Suppressor macrophage treated with lipopolysaccharide for 1 hour (primary cell): ENCODE data around the gene OOSP4B.
"Not testable (repeated sequence)": the region's sequence is repeated elsewhere in the genome, so short reads cannot be mapped to it uniquely, and the experiment has no call there.

Source experiments
- DNase-seq, 3 donors: peaks; one replicate each; pipeline ENCODE4 v3.0.0-alpha.2; 2020 to 2022

Gene OOSP4B

GRCh38 chr11:60016881-60017280 lies at the start of gene OOSP4B:
Gene OOSP4B, plus strand, starts transcription at chr11:60017181.
- no peak for DNase-seq

GRCh38 chr11:59967677-59968394 lies 49.1 kb upstream of the OOSP4B start:
- no peak for DNase-seq

- no peak for DNase-seq
Measured at GRCh38 chr11:59968395-59968783, 48.6 kb upstream of the OOSP4B start.

GRCh38 chr11:59973097-59973496 lies 43.9 kb upstream of the OOSP4B start:
- DNase-seq = no peak

DNA sequence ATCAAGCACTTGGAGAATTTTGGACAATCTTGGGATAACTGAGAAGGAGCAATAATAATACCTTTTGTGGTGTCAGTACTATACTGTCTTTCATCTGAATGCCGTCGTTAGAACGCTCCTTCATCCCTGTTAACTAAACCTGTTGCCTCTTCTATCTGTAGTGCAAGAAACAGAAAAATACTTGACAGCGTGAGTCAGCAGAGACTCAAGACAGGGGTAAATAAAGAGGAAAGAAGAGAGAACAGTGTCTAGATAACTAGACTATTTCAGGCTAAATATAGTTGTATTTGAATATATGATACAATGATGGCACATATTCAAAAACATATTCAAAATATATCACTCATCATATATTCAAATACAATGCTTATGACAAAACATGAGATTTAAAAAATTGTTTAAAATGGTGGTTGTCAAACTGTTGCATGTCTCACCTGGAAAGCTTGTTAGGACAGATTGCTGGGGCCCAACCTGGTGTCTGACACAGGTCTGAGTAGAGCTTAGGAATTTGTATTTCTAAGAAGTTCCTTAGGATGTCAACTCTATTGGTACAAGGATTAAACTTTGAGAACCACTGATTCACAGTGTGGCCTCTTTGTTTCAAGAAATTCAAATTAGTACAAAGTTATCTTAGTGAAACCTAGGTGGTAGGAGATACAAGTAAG lies 35.7 kb upstream of the OOSP4B start:
- DNase-seq = no peak

GRCh38 chr11:59982037-59982436 lies 34.9 kb upstream of the OOSP4B start:
- not testable (repeated sequence) for DNase-seq

GRCh38 chr11:59983212-59983611 lies 33.8 kb upstream of the OOSP4B start:
- DNase-seq = no peak

DNA sequence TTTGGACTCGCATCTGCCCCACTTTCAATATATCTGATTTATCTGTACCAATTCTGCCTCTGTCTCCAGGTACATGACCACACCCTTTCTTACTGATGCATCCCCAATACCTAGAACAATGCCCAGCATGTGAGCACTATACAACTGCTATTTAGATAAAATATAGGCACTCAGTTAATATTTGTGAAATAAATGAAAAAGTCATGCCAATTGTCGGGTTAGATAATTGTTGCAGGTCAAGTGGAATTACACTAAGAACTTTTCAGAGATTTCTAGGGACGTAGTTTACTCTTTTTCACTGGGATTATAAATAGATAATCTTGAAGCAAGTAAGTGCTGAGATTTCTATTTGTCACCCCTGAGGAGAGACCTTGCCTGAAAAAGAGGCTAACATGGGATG lies 32.6 kb upstream of the OOSP4B start:
- no peak for DNase-seq

DNA sequence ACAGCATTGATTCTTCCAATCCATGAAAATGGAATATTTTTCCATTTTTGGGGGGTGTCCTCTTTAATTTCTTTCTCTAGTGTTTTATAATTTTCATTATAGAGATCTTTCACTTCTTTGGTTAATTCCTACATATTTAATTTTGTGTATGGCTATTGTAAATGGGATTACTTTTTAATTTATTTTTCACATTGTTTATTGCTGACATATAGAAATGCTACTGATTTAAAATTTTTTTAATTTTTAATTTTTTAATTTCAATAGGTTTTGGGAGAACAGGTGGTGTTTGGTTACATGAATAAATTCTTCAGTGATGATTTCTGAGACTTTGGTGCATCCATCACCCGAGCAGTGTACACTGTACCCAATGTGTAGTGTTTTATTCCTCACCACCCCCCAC lies 26.6 kb upstream of the OOSP4B start:
- no peak for DNase-seq

DNA sequence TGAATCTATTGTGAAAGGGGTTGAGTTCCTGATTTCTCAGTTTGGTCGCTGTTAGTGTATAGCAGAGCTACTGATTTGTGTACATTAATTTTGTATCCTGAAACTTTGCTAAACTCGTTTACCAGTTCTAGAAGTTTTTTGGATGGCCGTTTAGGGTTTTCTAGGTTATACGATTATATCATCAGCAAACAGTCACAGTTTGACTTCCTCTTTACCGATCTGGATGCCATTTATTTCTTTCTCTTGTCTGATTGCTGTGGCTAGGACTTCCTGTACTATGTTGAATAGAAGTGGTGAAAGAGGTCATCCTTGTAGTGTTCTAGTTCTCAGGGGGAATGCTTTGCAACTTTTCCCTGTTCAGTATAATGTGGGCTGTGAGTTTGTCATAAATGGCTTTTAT lies 24.6 kb upstream of the OOSP4B start:
- DNase-seq = no peak

GRCh38 chr11:59997800-59998199 lies 19.2 kb upstream of the OOSP4B start:
- DNase-seq = no peak

DNA sequence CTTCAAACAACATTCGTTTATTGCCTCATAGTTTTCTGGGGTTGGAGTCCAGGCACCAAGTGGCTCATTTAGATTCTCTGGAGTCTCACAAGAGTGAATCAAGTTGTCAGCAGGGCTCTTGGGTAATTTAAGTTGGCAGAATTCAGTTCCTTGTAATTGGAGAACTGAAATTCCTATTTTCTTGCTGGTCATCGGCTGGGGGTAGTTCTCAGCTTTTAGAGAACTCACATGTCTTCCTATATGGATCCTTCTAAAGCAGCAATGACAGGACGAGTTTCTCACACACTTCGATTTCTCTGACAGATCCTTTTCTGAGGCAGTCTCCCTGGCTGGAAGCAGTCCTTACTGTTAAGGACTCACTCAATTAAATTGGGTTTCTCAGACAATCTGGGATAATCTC lies 17.3 kb upstream of the OOSP4B start:
- DNase-seq = no peak

- DNase-seq = no peak
Measured at GRCh38 chr11:60003729-60004128, 13.3 kb upstream of the OOSP4B start.

DNA sequence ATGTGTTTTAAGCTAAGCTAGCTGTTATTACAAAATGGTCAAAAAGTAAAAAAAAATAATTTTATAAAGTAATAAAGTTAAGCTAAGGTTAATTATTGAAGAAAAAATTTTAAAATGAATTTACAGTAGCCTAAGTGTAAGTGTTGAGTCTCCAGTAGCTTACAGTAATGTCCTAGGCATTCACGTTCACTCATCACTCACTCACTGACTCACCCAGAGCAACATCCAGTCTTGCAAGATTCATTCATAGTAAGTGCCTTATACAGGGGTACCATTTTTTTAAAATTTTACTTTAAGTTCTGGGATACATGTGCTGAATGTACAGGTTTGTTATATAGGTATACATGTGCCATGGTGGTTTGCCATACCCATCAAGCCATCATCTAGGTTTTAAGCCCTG lies 11.6 kb upstream of the OOSP4B start:
- no peak for DNase-seq

GRCh38 chr11:60018058-60018457 lies 1.1 kb downstream of the OOSP4B start:
- no peak for DNase-seq

GRCh38 chr11:60020376-60020775 lies 3.4 kb downstream of the OOSP4B start:
- not testable (repeated sequence) for DNase-seq

DNA sequence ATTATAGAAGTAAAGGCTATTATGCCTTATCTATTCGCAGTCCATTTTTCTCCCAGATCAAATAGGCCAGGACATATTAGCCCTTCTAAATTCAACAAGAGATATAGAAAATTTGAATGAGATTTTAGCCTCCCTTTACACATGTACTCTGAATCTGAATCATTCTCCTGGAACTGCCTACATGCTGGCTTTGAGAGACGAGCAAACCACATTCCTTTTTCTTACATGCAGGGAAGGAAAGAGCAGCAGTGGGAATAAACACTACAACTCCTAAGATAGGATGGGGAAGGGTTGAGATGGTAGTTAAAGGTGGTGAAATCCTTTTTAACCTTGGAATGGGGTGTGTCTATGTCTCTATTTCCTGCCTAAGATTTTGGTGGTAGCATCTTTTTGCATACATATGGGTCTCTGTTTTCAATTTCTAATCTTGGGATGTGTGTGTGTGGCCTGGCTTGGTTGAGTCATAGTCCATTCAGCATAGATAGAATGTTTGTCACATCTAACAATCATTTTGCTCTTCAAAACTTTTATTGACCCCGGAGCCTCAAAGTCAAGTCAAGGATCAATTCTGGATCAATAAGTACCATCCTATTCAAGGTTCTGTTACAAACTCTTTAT lies 12.1 kb downstream of the OOSP4B start:
- DNase-seq = no peak

- DNase-seq = no peak
Measured at GRCh38 chr11:60040109-60040508, 23.1 kb downstream of the OOSP4B start, which contains the start of gene OOSP2. Gene OOSP2, plus strand, starts transcription at chr11:60040409. Its CDS starts 51 bp downstream, at chr11:60040460.

GRCh38 chr11:60050422-60050821 lies 33.4 kb downstream of the OOSP4B start:
- DNase-seq = not testable (repeated sequence)

- DNase-seq = not testable (repeated sequence)
Measured at GRCh38 chr11:60050839-60051238, 33.9 kb downstream of the OOSP4B start.

- DNase-seq = peak; percentile 52 to 57 (median 56)
Measured at GRCh38 chr11:60056349-60056969, 39.5 kb downstream of the OOSP4B start, which contains the start of gene MS4A3. Gene MS4A3, plus strand, starts transcription at chr11:60056665. Its CDS starts 4,496 bp downstream, at chr11:60061161.

- DNase-seq = no peak
Measured at GRCh38 chr11:60059052-60059451, 42.1 kb downstream of the OOSP4B start.

DNA sequence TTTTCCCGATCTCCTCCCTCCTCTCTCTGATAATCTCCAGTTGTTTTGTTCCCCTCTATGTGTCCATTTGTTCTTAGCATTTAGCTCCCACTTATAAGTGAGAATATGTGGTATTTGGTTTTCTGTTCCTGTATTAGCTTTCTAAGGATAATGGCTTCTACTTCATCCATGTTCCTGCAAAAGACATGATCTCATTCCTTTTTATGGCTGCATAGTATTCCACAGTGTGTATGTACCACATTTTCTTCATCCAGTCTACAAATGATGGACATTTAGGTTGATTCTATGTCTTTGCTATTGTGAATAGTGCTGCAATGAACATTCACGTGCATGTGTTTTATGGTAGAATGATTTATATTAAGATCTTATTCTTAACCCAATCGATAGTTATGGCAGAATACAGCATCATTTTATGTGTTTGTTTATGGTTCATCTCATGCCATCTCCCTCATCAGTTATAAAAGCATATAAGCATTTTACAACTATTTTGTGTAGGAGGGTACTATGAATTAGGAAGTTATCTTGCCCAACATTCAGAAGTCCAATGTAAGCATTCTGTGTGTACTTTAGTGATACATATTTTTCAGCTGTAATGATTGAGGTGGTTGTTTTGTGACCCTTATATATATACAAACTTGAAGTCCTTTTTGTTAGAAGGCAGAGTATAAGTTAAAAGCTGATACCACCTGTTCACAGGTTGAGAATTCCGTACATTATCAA lies 42.7 kb downstream of the OOSP4B start:
- DNase-seq = peak in 2 of 3 donors; percentile 35 to 49
